MCF 10A (cell line): ENCODE data around the gene HAPLN2. TPM values are rescaled to one million over a fixed set of nuclear protein-coding genes. Genes with fewer than 3 reads are reported as not detected.

Source experiments
- BruUV-seq: library from RNA; stranded (reverse); fragments of 400-500 nt; replicated peaks from 2 replicates; lab custom pipeline; 2021; lab: Mats Ljungman, UMichigan
- CTCF ChIA-PET: fragments of 300-600 bp; sonication (Branson Sonifier 250); formaldehyde crosslinking; extraction: SDS; loops from one replicate; lab custom pipeline; 2021; ENCODE audit warnings: antibody characterized with exemption, inconsistent platforms; lab: Yijun Ruan, JAX
- POLR2A ChIA-PET: fragments of 300-600, 350-650 bp; sonication (Branson Sonifier 250); formaldehyde crosslinking; extraction: SDS; loops from one replicate; lab custom pipeline; 2020; ENCODE audit warnings: antibody characterized with exemption, inconsistent platforms; lab: Yijun Ruan, JAX
- DNase-seq: peaks from one replicate; pipeline ENCODE4 v3.0.0-alpha.2; 2018; ENCODE audit not compliant: unreplicated experiment
- H3K27ac Mint-ChIP-seq: one replicate; pipeline ENCODE4 v1.8.0; 2022; ENCODE audit warnings: mild to moderate bottlenecking, low read depth, mixed read lengths; ENCODE audit not compliant: unreplicated experiment
- H3K27me3 Mint-ChIP-seq: one replicate; pipeline ENCODE4 v1.8.0; 2022; ENCODE audit warnings: mixed read lengths; ENCODE audit not compliant: insufficient read depth, unreplicated experiment
- H3K36me3 Mint-ChIP-seq: one replicate; pipeline ENCODE4 v1.8.0; 2022; ENCODE audit warnings: mild to moderate bottlenecking, moderate library complexity, mixed read lengths; ENCODE audit not compliant: insufficient read depth, unreplicated experiment
- H3K4me1 Mint-ChIP-seq: one replicate; pipeline ENCODE4 v1.8.0; 2022; ENCODE audit warnings: mixed read lengths; ENCODE audit not compliant: insufficient read depth, unreplicated experiment
- H3K4me3 Mint-ChIP-seq: one replicate; pipeline ENCODE4 v1.8.0; 2022; ENCODE audit warnings: mild to moderate bottlenecking, moderate library complexity, mixed read lengths; ENCODE audit not compliant: unreplicated experiment
- H3K9me3 Mint-ChIP-seq: one replicate; pipeline ENCODE4 v1.8.0; 2022; ENCODE audit warnings: mixed read lengths; ENCODE audit not compliant: unreplicated experiment
- intact Hi-C: fragments of 100-400 bp; cut with micrococcal nuclease; formaldehyde crosslinking; loops from 2 replicates; pipeline ENCODE4 v1.14.1; 2022
- total RNA-seq: library from RNA; stranded (reverse); gene quantifications from 2 replicates; pipeline ENCODE4 v1.2.3, GENCODE V29; 2022
- TF ChIP-seq, protein P1 (sequence below): fragments of 200-600 bp; IDR thresholded peaks from one replicate; pipeline ENCODE4 v1.8.0; 2022; ENCODE audit warnings: antibody characterized with exemption, mild to moderate bottlenecking; ENCODE audit not compliant: unreplicated experiment

The HAPLN2 gene
- total RNA-seq, 1 experiment from 2014 or later, result not detected

DNA sequence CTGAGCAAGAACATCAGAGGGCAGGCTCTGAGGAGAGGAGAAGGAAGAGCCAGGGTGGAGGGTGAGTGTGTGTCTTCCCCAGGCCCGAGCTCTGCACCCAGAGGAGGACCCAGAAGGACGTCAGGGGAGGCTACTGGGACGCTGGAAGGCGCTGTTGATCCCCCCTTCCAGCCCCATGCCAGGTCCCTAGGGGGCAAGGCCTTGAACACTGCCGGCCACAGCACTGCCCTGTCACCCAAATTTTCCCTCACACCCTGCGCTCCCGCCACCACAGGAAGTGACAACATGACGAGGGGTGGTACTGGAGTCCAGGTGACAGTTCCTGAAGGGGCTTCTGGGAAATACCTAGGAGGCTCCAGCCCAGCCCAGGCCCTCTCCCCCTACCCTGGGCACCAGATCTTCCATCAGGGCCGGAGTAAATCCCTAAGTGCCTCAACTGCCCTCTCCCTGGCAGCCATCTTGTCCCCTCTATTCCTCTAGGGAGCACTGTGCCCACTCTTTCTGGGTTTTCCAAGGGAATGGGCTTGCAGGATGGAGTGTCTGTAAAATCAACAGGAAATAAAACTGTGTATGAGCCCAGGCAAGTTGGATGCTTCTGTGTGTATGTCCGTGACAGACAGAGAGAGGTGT is 39.8 kb downstream of the HAPLN2 start:
- TF ChIP-seq, protein P1, sequence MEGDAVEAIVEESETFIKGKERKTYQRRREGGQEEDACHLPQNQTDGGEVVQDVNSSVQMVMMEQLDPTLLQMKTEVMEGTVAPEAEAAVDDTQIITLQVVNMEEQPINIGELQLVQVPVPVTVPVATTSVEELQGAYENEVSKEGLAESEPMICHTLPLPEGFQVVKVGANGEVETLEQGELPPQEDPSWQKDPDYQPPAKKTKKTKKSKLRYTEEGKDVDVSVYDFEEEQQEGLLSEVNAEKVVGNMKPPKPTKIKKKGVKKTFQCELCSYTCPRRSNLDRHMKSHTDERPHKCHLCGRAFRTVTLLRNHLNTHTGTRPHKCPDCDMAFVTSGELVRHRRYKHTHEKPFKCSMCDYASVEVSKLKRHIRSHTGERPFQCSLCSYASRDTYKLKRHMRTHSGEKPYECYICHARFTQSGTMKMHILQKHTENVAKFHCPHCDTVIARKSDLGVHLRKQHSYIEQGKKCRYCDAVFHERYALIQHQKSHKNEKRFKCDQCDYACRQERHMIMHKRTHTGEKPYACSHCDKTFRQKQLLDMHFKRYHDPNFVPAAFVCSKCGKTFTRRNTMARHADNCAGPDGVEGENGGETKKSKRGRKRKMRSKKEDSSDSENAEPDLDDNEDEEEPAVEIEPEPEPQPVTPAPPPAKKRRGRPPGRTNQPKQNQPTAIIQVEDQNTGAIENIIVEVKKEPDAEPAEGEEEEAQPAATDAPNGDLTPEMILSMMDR, result no peak
- CTCF ChIA-PET, result interaction anchor here (0.6 to 13.0 kb wide), 52 partner anchors 9 to 619 kb away, joined by 3 to 552 read pairs (median 5); partner anchors contain the start of genes BCAN, CRABP2, GPATCH4 and HAPLN2
- Mint-ChIP-seq H3K4me1 (peaks cover 49% of the 10 kb centered on the region), H3K9me3 (no peaks in the 10 kb centered on the region), H3K4me3 (peak overlapping the region; percentile 87), H3K27ac (peak overlapping the region; percentile 83), H3K27me3 (no peaks in the 10 kb centered on the region), H3K36me3 (peaks cover 18% of the 10 kb centered on the region)
- BruUV-seq, result no TSS peak
- no peak for DNase-seq
- POLR2A ChIA-PET, result interaction anchor here (0.7 to 3.6 kb wide), 7 partner anchors 11 to 68 kb away, joined by 3 to 58 read pairs (median 8); partner anchors contain the start of genes ISG20L2, METTL25B and NES
- intact Hi-C loops, result no loop called here

- H3K9me3 Mint-ChIP-seq, result no peaks in the 10 kb centered on the region
- no peaks in the 10 kb centered on the region for H3K27me3 Mint-ChIP-seq
- no TSS peak for BruUV-seq
- peak overlapping the region; percentile 87 for H3K4me3 Mint-ChIP-seq
- TF ChIP-seq, protein P1, result no peak
- ChIA-PET POLR2A (interaction anchor here (0.7 to 3.6 kb wide), 8 partner anchors 11 to 67 kb away, joined by 3 to 58 read pairs (median 9); partner anchors contain the start of genes ISG20L2, METTL25B and NES), CTCF (interaction anchor here (0.6 to 13.0 kb wide), 49 partner anchors 10 to 1440 kb away, joined by 3 to 552 read pairs (median 5); partner anchors contain the start of genes BCAN, CRABP2, HAPLN2 and ISG20L2)
- H3K4me1 Mint-ChIP-seq, result peaks cover 49% of the 10 kb centered on the region
- H3K36me3 Mint-ChIP-seq, result peaks cover 18% of the 10 kb centered on the region
- H3K27ac Mint-ChIP-seq, result peak overlapping the region; percentile 83
- intact Hi-C loops, result no loop called here
- no peak for DNase-seq
Measured at GRCh38 chr1:156659661-156659987, 40.4 kb downstream of the HAPLN2 start.

DNA sequence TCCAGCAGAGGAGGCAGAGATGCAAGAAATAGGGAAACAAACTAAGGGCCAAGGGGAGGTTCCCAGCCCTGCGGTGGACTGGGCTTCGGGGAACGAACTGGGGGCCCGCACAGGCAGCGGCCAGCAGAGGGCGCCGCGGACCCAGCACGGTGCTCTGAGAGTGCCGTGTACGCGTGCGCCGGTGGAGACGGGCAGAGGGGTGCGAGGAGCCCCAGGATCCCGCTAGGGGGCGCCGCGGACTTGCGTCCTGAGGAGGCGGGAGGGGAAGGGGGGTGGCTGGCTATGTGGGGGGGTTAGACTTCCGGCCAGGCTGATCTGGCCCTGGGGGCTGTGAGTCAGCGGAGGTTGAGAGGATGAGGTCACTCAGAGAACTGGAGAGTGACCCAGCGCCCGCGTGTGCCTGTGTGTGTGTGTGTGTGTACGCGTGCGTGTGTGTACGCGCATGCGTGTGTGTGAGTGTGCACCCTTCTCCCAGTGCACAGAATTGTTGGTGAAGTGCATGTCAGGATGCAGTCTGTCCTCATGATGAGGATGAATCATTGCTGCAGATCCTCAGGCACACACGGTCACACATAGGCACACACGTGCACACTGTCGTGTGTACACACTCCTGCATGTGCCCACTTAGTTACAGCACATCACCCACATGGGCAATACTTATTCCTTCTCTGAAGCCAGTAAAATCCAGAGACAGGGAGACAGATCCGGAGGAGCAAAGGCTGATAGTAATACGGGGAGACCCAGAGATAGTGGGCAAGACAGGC is 41.0 kb downstream of the HAPLN2 start:
- peaks cover 49% of the 10 kb centered on the region for H3K4me1 Mint-ChIP-seq
- intact Hi-C loops, result loop anchor here (1.0 kb wide), 4 partner anchors 18 to 66 kb away; no protein-coding TSS in a partner anchor
- POLR2A ChIA-PET, result interaction anchor here (0.7 to 3.6 kb wide), 19 partner anchors 12 to 159 kb away, joined by 3 to 58 read pairs (median 6); partner anchors contain the start of genes HDGF, ISG20L2, MEF2D and METTL25B
- no peaks in the 10 kb centered on the region for H3K9me3 Mint-ChIP-seq
- TF ChIP-seq, protein P1, result peak; percentile 98
- H3K27ac Mint-ChIP-seq, result peak overlapping the region; percentile 83
- peaks cover 18% of the 10 kb centered on the region for H3K36me3 Mint-ChIP-seq
- CTCF ChIA-PET, result interaction anchor here (0.6 to 13.0 kb wide), 67 partner anchors 10 to 1439 kb away, joined by 3 to 552 read pairs (median 5); partner anchors contain the start of genes BCAN, CRABP2, HAPLN2 and ISG20L2
- BruUV-seq, result TSS peak; percentile 99
- DNase-seq, result peak; percentile 99
- no peaks in the 10 kb centered on the region for H3K27me3 Mint-ChIP-seq
- peak overlapping the region; percentile 87 for H3K4me3 Mint-ChIP-seq
